HG03378 (cell line): ENCODE measurements around the gene SH2D7.

Experiments
- ATAC-seq: cut with Tn5 transposase; IDR thresholded peaks from one replicate; pipeline ENCODE4 v1.9.1; 2021; ENCODE audit warnings: mild to moderate bottlenecking, moderate library complexity; ENCODE audit not compliant: unreplicated experiment

SH2D7 gene

GRCh38 chr15:78077053-78077870 lies 15.1 kb upstream of the SH2D7 start, which contains the start of gene TBC1D2B:
TSS of gene TBC1D2B (minus strand) at chr15:78077711. CDS start at chr15:78077652, 59 bp downstream.
- ATAC-seq: peak; percentile 49

- no peak for ATAC-seq
Measured at GRCh38 chr15:78077871-78078210, 14.5 kb upstream of the SH2D7 start.

GRCh38 chr15:78079298-78080087 lies 12.9 kb upstream of the SH2D7 start:
- no peak for ATAC-seq

GRCh38 chr15:78080088-78080460 lies 12.3 kb upstream of the SH2D7 start:
- ATAC-seq: no peak

GRCh38 chr15:78082106-78082742 lies 10.1 kb upstream of the SH2D7 start:
- no peak for ATAC-seq

- ATAC-seq: no peak
Measured at GRCh38 chr15:78082743-78083110, 9.6 kb upstream of the SH2D7 start.

GRCh38 chr15:78083186-78083585 lies 9.2 kb upstream of the SH2D7 start:
- ATAC-seq: no peak

GRCh38 chr15:78083687-78084448 lies 8.5 kb upstream of the SH2D7 start:
- ATAC-seq: no peak

GRCh38 chr15:78084449-78084750 lies 8.0 kb upstream of the SH2D7 start:
- ATAC-seq: no peak

GRCh38 chr15:78085928-78086327 lies 6.4 kb upstream of the SH2D7 start:
- ATAC-seq: no peak

GRCh38 chr15:78087951-78088772 lies 4.2 kb upstream of the SH2D7 start:
- no peak for ATAC-seq

- ATAC-seq: no peak
Measured at GRCh38 chr15:78088773-78089080, 3.6 kb upstream of the SH2D7 start.

GRCh38 chr15:78090422-78091063 lies 1.8 kb upstream of the SH2D7 start:
- no peak for ATAC-seq

GRCh38 chr15:78093242-78094020 lies 1.1 kb downstream of the SH2D7 start:
- ATAC-seq: no peak

- no peak for ATAC-seq
Measured at GRCh38 chr15:78097667-78098066, 5.3 kb downstream of the SH2D7 start.

GRCh38 chr15:78098131-78098755 lies 5.9 kb downstream of the SH2D7 start:
- no peak for ATAC-seq

- no peak for ATAC-seq
Measured at GRCh38 chr15:78100886-78101285, 8.5 kb downstream of the SH2D7 start.

- ATAC-seq: no peak
Measured at GRCh38 chr15:78101423-78102105, 9.2 kb downstream of the SH2D7 start.
